Right lobe of liver (tissue), 4 donors: ENCODE measurements around the gene IQGAP3.

Source experiments
- CTCF ChIP-seq, 4 donors: fragments of 200-600 bp in 3 of 4; fragments of 450-650 bp in 1 of 4; IDR thresholded peaks; one replicate each; pipeline versions ENCODE4 v1.5.1 to v1.8.0; 2016 to 2022; ENCODE audit warnings: antibody characterized with exemption in 4 of 4, mild to moderate bottlenecking in 2 of 4
- POLR2A ChIP-seq: fragments of 450-650 bp; IDR thresholded peaks from one replicate; pipeline ENCODE4 v1.6.1; 2017; ENCODE audit warnings: antibody characterized with exemption, mild to moderate bottlenecking
- donor health status: DM: no; HTN: no; CAD: no.
- donor health status: DM: no; HTN: no; CAD: no.
- donor health status: DM: no; HTN: yes; CAD: no.

DNA sequence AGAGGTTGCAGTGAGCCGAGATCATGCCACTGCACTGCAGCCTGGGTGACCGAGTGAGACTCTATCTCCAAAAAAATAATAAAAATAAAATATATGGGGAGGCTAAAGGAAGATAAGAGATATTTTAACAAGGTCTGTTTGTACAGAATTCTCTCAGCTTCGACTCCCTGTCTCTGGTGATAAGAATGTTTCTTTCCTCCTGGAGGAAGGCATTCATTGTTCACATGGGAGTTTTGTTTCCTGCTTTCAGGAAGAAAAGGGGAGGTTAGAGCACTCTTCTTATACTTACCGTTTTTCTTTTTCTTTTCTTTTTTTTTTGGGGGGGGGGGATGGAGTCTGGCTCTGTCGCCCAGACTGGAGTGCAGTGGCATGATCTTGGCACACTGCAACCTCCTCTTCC lies 17.2 kb upstream of the IQGAP3 start:
- no peak for TF ChIP-seq CTCF (IDR thresholded peaks at IDR 0.05)
- TF ChIP-seq POLR2A = no peak
